Measurements from ENCODE around the gene TBC1D2.
"Not testable (repeated sequence)": the region's sequence is repeated elsewhere in the genome, so short reads cannot be mapped to it uniquely, and the experiment has no call there.

TBC1D2 gene

GRCh38 chr9:98176391-98177259 lies 78.8 kb downstream of the TBC1D2 start:
- no peaks in the 10 kb centered on the region for H3K79me2 ChIP-seq (ENCODE audit: insufficient read depth, low read length)
- H3K27me3 ChIP-seq (ENCODE audit: insufficient read depth, low read length): no peaks in the 10 kb centered on the region
- H3K4me2 ChIP-seq (ENCODE audit: low read length): no peak overlapping the region
- no peak overlapping the region for H3K9ac ChIP-seq (ENCODE audit: low read length)
- no peak overlapping the region for H3K27ac ChIP-seq (ENCODE audit: low read depth, low read length, poor library complexity, severe bottlenecking)
- H3K9me3 ChIP-seq (ENCODE audit: low read length): no peaks in the 10 kb centered on the region
- no peaks in the 10 kb centered on the region for H3K36me3 ChIP-seq (ENCODE audit: insufficient read depth, low read length)
- no peaks in the 10 kb centered on the region for H3K9me2 ChIP-seq (ENCODE audit: low read depth, low read length)
- no peak overlapping the region for H2AFZ ChIP-seq (ENCODE audit: low read length)
- H3K4me1 ChIP-seq (ENCODE audit: insufficient read depth, low read length, severe bottlenecking): peaks cover 3% of the 10 kb centered on the region
- H4K20me1 ChIP-seq (ENCODE audit: insufficient read depth, low read length): no peaks in the 10 kb centered on the region
- no peak for TF ChIP-seq CTCF (IDR thresholded peaks at IDR 0.05; ENCODE audit: low read length)
- no peak for TF ChIP-seq EZH2 (IDR thresholded peaks at IDR 0.05; ENCODE audit: borderline replicate concordance, low read length)
- no peak overlapping the region for H3K4me3 ChIP-seq (ENCODE audit: low read depth, low read length, poor library complexity, severe bottlenecking)
- no peaks in the 10 kb centered on the region for H3F3A ChIP-seq (ENCODE audit: insufficient read depth, low read length)

GRCh38 chr9:98175762-98176161 lies 79.7 kb downstream of the TBC1D2 start:
- H3K9me2 ChIP-seq (ENCODE audit: low read depth, low read length): no peaks in the 10 kb centered on the region
- H3K79me2 ChIP-seq (ENCODE audit: insufficient read depth, low read length): no peaks in the 10 kb centered on the region
- H3K4me2 ChIP-seq (ENCODE audit: low read length): no peak overlapping the region
- peaks cover 3% of the 10 kb centered on the region for H3K4me1 ChIP-seq (ENCODE audit: insufficient read depth, low read length, severe bottlenecking)
- no peaks in the 10 kb centered on the region for H3K27me3 ChIP-seq (ENCODE audit: insufficient read depth, low read length)
- no peaks in the 10 kb centered on the region for H4K20me1 ChIP-seq (ENCODE audit: insufficient read depth, low read length)
- no peak overlapping the region for H2AFZ ChIP-seq (ENCODE audit: low read length)
- H3F3A ChIP-seq (ENCODE audit: insufficient read depth, low read length): no peaks in the 10 kb centered on the region
- H3K36me3 ChIP-seq (ENCODE audit: insufficient read depth, low read length): no peaks in the 10 kb centered on the region
- no peak overlapping the region for H3K9ac ChIP-seq (ENCODE audit: low read length)
- no peak overlapping the region for H3K27ac ChIP-seq (ENCODE audit: low read depth, low read length, poor library complexity, severe bottlenecking)
- H3K9me3 ChIP-seq (ENCODE audit: low read length): no peaks in the 10 kb centered on the region
- no peak overlapping the region for H3K4me3 ChIP-seq (ENCODE audit: low read depth, low read length, poor library complexity, severe bottlenecking)
- TF ChIP-seq EZH2 (IDR thresholded peaks at IDR 0.05; ENCODE audit: borderline replicate concordance, low read length) (no peak), CTCF (IDR thresholded peaks at IDR 0.05; ENCODE audit: low read length) (no peak)

- no peak overlapping the region for H3K4me3 ChIP-seq (ENCODE audit: low read depth, low read length, poor library complexity, severe bottlenecking)
- no peaks in the 10 kb centered on the region for H3K79me2 ChIP-seq (ENCODE audit: insufficient read depth, low read length)
- H3F3A ChIP-seq (ENCODE audit: insufficient read depth, low read length): no peaks in the 10 kb centered on the region
- no peaks in the 10 kb centered on the region for H3K9me3 ChIP-seq (ENCODE audit: low read length)
- H3K36me3 ChIP-seq (ENCODE audit: insufficient read depth, low read length): no peaks in the 10 kb centered on the region
- H2AFZ ChIP-seq (ENCODE audit: low read length): no peak overlapping the region
- no peak overlapping the region for H3K9ac ChIP-seq (ENCODE audit: low read length)
- no peaks in the 10 kb centered on the region for H3K9me2 ChIP-seq (ENCODE audit: low read depth, low read length)
- H3K4me2 ChIP-seq (ENCODE audit: low read length): no peak overlapping the region
- H4K20me1 ChIP-seq (ENCODE audit: insufficient read depth, low read length): no peaks in the 10 kb centered on the region
- no peak for TF ChIP-seq EZH2 (IDR thresholded peaks at IDR 0.05; ENCODE audit: borderline replicate concordance, low read length)
- no peak for TF ChIP-seq CTCF (IDR thresholded peaks at IDR 0.05; ENCODE audit: low read length)
- no peak overlapping the region for H3K27ac ChIP-seq (ENCODE audit: low read depth, low read length, poor library complexity, severe bottlenecking)
- H3K27me3 ChIP-seq (ENCODE audit: insufficient read depth, low read length): no peaks in the 10 kb centered on the region
- H3K4me1 ChIP-seq (ENCODE audit: insufficient read depth, low read length, severe bottlenecking): peaks cover 3% of the 10 kb centered on the region
Measured at GRCh38 chr9:98175028-98175569, 80.3 kb downstream of the TBC1D2 start.

- H3K36me3 ChIP-seq (ENCODE audit: insufficient read depth, low read length); H3K4me1 ChIP-seq (ENCODE audit: insufficient read depth, low read length, severe bottlenecking); H3K4me2 ChIP-seq (ENCODE audit: low read length); H3K27ac ChIP-seq (ENCODE audit: low read depth, low read length, poor library complexity, severe bottlenecking); H3K79me2 ChIP-seq (ENCODE audit: insufficient read depth, low read length); H3F3A ChIP-seq (ENCODE audit: insufficient read depth, low read length); H3K9ac ChIP-seq (ENCODE audit: low read length); H3K27me3 ChIP-seq (ENCODE audit: insufficient read depth, low read length); H3K9me2 ChIP-seq (ENCODE audit: low read depth, low read length); H2AFZ ChIP-seq (ENCODE audit: low read length); H3K4me3 ChIP-seq (ENCODE audit: low read depth, low read length, poor library complexity, severe bottlenecking); H4K20me1 ChIP-seq (ENCODE audit: insufficient read depth, low read length); H3K9me3 ChIP-seq (ENCODE audit: low read length): not testable (repeated sequence)
Measured at GRCh38 chr9:98174502-98174918, 80.9 kb downstream of the TBC1D2 start.
